ENCODE results near the gene FYN.
"Not testable (repeated sequence)": the region's sequence is repeated elsewhere in the genome, so short reads cannot be mapped to it uniquely, and the experiment has no call there.

Gene FYN

DNA sequence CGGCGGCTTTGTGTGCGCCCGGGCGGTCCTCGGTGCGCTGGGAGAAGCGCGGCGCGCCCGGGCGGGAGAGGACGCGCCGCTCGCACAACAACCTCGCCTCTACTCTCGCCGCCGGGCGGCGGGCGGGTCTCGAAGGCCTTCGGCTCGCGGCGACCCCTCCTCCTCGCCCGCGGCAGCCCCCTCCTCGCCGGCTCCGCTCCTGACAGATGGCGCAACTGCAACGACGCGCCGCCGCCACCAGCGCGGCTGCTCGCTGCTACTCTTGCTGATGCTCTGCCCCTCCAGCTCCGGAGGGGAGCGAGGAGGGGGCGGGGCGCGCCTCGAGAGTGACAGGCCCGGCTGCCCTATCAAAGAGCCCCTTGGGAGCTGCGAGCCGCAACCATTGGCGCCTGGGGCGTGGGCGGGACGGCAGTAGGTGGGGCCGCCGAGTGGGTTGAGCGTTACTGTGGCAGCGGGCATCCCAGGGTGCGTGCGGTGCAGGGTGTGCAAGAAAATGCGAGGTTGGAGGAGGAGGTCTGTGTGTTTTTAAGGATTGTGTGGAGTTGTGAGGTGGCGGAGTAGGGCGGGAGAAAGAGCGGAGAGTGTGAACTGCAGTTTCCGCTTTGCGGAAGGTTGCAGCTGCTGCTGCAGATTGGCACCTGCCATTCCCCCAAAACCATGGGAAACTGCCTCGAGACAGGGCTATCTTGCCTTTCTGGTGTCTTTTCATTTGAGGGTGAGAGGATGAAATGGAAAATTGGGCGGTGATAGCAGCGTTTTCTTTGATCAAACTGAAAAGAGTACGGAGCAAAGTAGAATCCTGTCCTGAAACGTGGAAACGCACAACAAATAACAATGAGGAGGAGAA lies at the start of gene FYN:
TSS of gene FYN (minus strand) at position 275 of the 847 bp plus-strand sequence. CDS start 153,401 bp downstream, outside the sequence.
- DNase-seq = peak; percentile 99

DNA sequence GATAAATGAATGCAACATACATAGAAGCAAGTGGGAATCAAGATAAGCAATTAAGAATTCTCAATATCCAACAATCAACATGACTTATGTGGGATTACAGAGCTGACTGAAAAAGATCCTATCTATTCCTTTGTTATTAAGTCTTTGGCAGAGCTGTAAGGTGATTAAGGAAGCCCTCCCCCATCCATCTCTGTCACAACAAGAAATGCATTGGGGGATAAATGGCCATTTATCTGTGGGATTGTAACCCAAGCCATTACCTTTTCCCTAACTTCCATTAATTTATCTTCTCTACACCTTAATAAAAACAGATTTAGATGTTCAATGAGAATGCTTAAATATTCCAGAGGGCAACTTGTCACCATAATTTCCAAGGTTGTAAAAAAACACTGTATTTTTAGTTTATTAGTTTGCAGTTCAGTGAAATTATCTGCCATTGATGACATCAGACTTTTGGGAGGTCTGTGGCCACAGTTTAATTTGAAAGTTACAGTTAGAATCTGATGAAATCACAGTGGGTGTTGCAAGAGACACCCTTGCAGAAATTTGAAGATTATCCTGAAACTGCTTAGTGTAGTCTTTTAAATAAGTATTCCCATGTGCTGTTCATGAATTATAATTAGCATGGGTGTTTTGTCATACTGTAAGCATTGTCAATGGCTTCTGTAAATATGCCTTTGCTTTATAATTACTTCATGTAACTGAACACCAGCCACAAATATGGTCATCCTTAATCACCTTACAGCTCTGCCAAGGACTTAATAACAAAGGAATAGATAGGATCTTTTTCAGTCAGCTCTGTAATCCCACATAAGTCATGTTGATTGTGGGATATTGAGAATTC lies 49.4 kb upstream of the FYN start:
- peak; percentile 22 for DNase-seq

DNA sequence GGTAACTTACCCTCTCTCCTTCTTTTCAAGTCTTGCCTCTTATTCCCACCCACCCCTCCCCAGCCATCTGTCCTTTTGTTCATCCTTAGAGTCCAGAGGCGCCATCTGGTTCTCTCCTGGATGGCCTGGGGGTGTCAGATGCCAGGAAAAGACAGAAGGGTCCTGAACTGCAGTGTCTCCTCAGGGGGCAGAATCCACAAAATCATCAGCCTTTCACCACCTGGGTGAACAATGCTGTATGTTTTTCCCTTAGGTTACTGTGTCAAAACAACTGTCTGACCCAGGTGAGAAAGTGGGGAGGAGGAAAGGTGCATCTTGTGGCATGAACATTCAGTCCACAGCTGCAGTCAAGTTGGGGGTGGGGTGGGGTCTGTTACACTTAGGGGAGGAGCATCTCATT lies 47.9 kb upstream of the FYN start:
- no peak for DNase-seq

DNA sequence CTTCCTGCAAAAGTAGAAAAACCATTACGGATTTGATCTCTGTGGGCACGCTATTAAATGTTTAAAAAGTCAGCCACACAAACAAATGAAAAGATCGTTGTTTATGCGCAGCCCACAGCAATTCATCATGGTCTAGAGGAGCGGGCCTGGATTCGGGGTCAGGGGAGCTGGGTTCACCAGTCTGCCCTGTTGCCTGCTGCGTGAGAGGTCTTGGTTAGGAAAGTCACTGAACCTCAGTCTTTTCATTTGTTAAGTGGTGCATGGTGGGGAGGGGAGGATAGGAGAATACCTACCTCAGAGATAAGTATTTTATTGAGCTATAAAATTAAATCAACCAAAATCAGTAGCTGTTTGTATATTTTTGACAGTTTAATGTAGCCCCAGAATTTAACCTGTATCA lies 47.3 kb upstream of the FYN start:
- no peak for DNase-seq

DNA sequence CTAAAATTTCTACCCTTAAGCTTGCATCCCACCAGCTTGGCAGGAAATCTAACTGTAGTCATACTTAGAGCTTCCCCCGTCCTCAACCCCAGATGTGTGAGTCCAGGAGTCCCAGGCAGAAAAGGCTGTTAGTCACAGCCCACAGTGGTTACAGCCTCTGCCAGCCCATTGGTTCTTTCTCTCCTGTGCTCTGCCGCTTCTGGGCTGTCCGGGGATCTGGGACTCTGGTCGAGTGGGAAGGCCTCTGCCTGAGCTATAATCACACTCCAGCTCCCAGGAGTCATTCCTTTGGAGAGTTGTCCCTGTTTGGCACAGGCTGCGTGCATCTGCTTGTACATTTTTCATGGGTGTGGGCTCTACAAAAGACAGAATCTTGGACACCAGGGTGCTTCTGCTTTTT lies 45.6 kb upstream of the FYN start:
- DNase-seq = no peak

DNA sequence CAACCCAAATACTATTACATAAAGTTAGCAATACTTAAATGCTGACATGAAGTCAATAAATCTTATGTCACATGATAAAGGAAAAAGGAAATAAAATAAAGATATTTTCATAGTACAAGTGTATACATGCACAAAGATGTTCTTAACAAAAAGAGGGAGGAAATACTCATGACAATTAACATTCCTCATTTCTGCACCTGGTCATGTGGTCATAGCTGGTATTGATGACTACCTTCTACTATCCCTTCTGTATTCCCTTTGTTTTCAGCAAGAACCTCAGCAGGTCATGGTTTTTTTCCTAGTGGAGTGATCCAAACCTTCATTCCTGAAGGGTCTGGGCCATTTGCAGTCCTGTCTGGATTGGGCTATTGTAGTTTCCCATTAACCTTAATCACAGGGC lies 43.5 kb upstream of the FYN start:
- DNase-seq = no peak

DNA sequence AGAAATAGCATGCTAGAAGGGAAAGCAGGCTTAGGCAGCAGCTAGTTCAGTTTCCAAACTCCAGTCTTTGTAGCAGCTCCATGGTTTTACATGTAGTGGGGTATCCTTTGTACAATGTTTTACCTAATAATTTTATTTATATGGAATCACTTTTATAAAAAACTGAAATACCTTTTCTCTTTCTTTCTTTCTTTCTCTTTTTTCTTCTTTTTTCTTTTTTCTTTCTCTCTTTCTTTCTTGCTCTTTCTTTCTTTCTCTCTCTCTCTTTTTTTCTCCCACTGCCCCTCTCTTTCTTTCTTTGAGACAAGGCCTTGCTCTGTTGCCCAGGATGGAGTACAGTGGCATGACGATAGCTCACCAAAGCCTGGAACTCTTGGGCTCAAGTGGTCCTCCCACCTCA lies 41.4 kb upstream of the FYN start:
- no peak for DNase-seq

DNA sequence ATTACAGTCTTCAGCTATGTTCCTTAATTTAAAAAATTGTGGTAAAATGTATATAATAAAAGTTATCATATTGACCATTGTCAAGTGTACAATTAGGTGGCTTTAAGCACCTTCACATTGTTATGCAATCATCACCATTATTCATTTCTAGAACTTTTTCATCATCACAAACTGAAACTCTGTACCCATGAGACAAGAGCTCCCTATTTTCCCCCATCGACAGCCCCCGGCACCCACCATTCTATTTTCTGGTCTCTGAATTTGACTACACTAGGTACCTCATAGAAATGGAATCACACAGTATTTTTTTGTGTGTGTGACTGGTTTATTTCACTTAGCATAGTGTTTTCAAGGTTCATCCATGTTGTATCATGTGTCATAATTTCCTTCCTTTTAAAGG lies 39.7 kb upstream of the FYN start:
- DNase-seq = peak; percentile 22

DNA sequence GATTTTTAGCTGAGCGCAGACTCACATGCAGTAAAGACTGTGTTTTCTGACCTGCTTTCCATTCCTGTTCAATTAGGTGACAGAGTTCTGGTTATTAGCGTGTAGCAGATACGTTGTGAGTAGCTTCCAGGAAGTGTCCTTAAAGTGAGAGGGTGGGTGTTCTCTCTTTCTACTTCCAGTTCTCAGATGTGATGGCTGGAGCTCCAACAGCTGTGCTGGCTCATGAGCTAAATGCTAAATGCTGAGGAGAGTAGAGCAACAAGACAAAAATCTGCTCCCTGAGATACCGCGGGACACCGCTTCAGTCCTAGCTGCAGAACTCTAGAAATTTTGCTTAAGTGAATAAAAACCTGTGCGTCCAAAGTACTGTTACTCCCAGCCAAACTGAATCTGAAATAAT lies 38.2 kb upstream of the FYN start:
- DNase-seq = no peak

DNA sequence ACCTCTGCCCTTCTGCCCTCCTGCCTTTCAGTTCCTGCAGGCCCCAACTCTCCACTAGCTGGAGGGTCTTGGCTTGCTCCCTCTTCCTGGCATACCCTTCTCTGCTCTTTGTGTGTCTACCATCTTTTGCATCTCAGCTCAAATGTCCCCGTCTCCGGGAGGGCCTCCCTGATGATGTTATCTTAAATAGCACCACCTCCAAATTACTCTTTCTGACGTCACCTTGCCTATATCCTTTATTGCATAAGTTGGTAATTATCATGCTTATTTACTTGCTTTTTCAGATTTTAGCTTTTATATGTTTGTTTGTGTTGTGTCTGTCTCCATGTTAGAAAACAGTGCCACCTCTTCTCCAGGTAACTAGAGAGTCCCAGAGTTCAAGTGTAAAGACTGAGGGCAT lies 36.0 kb upstream of the FYN start:
- no peak for DNase-seq

DNA sequence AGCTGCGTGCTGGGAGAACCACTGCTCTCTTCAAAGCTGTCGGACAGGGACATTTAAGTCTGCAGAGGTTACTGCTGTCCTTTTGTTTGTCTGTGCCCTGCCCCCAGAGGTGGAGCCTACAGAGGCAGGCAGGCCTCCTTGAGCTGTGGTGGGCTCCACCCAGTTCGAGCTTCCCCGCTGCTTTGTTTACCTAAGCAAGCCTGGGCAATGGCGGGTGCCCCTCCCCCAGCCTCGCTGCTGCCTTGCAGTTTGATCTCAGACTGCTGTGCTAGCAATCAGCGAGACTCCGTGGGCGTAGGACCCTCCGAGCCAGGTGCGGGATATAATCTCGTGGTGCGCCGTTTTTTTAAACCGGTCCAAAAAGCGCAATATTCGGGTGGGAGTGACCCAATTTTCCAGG lies 35.1 kb upstream of the FYN start:
- not testable (repeated sequence) for DNase-seq

DNA sequence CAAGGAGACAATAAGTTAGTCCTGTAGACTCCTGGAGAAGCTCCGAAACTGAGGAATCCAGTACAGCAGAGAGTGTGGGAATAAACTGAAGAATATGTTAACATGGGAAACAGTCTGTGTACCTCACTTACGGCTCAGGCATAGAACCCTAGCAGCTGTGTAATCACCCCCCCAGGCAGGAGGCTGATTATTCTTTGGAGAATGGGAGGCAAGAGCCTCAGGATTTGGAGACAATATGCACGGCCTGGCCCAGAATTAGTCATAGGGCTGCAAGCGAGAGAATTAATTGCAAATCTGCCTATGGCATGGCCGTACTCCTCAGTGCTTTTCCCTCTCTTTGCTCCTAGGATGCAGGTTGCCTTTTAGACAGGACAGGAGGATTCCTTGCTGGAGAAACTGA lies 27.5 kb upstream of the FYN start:
- DNase-seq = no peak

DNA sequence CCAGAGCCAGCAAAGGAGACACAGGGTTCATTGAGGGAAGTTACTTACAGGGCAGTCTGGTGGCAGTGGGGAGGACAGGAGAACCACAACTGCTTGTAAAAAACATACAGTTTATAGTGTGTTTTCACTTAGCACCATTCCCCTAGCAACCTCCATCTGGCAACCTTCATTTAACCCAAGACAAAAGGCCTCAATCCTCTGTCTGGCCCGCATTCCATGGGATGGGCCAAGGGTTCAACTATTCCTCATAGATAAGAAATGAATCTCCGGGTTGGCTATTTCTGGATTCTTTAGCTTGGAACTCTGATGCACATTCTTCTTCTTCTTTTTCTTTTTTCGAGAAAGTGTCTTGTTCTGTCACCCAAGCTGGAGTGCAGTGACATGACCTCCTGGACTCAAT lies 26.3 kb upstream of the FYN start:
- DNase-seq = no peak

DNA sequence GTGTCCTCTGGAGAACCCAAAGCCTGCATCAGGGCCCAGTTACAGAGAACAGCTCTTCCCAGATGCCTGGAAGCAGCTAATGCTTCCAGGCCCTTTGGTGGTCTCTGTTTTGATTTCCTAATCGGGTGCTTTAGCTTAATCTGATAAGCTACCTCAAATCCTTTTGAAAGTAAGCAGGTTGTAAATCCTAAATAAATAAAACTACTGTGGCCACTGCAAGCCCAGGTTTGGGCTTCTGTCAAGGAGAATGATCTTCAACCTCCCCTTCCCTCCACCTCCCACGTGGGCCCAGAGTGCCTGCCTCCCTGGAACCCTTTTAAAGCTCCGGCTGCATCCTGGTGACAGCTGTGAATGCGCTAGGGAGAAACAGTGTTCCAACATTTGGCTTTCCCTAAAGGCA lies 25.2 kb upstream of the FYN start:
- DNase-seq = no peak

DNA sequence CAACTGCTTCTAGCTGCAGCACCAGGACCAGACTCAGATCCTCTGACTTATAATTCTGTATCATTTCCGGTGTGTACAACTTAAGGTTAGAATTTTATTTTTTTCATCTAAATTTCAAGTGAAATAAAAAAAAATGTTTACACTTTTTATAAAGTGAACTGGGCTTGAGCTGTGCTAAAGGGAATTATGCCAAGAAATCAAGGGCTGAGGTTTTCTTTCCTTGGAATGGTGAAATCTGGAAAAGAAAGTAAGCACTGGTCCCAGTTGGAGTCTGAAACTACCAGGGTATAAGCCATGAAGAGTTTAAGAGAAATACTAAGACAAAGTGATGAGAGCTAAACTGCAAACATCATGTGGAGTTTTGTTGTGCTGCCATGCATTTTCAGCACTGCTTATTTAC lies 21.7 kb upstream of the FYN start:
- DNase-seq = no peak

DNA sequence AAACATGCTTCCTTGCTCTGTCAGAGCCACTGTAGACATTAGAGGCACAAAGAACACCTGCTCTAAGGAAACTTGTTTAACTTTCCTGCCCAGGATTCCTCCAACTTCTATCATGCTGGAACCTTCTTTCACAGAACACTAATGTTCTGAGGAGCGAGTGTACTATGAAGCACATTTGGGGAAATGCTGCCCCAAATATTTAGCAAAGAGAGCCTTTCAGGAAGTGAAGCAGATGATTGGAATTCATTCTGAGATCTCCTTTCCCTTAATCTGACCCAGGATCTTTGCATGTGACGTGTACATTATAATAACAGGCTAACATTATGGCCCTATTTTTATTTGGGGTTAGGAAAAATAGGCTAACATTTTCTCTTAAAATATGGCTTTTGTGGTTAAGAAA lies 21.0 kb upstream of the FYN start:
- no peak for DNase-seq

DNA sequence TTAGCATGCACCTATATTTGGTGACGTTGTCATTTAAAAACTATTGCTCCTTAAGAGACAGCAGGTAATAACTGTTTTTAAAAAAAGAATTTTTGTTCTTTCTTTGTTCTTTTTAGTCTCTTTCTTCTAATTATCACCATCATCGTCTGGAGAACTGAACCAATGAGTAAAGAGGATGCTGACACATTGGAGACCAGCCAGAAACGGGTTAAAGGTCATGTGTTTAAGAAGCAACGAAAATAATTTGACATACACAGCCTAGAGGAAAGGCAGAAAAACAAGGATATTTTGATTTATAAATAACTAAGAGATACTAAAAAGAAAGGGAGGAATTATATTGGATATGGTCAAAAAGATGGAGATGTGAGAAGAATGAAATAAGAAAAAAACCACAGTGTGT lies 19.2 kb upstream of the FYN start:
- DNase-seq = no peak

DNA sequence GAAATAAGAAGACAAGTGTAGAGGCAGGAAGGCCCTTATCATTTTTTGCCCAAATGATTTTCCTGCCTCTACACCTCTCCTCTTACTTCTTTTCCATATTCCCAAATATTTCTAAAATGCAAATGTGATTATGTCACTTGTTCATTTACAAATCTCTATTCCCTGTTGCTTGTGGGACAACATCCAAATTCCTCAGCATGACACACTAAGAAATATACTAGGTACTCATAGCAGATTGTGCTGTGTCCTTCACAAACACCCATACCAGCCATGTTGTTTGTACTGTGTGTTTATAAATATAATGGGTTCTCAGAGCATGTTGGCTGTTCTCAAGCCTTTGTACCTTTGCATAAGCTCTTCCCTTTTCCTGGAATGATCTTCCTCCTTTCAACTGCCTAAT lies 17.7 kb upstream of the FYN start:
- no peak for DNase-seq

DNA sequence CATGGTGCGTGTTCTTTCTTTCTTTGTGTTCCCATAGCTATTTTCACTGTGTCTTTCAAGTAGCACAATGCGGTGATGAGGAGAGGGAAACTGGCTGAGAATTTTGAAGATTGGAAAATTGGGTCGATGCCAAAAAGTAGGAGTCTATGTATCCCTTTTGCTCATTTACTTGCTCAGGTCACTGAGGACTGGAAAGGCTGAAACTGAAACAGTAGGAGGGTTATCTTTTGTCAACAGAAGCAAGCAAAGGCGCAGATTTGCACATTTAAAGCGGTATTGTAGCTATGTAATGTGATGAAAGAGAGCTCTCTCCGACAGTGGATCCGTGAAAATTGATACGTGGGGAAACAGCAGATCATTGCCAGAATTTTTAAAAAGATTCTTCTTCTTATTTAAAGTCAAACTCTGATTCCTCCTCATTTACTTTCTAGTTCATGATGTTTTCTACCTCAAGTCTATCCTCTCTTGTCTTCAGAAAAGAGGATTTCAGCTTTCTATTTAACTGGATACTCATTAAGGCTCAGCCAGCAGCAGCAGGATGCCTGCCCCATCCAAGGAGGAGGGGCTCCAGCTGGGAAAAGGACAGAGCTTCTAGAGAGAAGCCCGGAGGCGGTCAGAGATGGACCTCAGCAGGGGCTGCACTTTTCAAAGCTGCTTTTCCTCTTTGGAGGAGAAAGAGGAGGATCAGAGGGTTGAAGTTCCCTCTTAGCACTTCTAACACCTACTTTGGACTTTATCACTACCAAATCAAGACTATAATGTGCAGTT lies 15.9 kb upstream of the FYN start:
- no peak for DNase-seq

DNA sequence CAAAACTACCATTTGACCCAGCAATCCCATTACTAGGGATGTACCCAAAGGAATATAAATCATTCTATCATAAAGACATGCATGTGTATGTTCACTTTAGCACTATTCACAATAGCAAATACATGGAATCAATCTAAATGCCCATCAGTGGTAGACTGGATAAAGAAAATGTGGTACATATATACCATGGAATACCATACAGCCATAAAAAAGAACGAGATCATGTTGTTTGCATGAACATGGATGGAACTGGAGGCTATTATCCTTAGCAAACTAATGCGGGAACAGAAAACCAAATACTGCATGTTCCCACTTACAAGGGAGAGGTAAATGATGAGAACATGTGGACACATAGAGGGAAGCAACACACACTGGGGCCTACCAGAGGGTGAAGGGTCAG lies 13.5 kb upstream of the FYN start:
- DNase-seq = not testable (repeated sequence)

DNA sequence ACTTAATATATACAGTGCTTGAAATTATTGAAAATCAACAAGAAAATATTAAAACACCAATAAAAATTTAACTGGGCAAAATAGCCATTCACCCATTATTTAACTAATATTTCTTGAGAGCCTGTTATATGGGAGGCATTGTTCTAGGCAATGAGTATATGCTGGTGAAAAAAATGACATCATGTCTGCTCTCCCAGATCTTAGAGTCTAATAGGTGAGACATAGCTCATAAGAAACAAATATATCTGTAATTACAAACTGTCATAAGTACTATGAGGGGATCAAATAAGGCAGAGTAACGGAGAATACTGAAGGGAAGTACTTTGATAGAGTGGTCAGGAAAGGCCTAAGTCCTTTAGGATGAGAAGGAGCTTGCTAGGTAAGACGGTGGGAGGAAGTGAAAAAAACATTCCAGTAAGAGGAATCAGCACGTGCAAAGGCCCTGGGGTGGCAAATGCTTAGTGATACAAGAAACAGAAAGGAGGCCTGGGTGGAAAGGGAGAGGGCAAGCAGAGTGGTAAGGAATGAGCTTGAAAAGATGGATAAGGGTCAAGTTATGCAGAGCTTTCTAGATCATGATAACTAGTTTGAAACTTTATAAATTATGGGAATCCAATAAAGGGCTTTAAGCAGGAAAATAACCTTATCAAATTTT lies 12.2 kb upstream of the FYN start:
- DNase-seq = no peak

DNA sequence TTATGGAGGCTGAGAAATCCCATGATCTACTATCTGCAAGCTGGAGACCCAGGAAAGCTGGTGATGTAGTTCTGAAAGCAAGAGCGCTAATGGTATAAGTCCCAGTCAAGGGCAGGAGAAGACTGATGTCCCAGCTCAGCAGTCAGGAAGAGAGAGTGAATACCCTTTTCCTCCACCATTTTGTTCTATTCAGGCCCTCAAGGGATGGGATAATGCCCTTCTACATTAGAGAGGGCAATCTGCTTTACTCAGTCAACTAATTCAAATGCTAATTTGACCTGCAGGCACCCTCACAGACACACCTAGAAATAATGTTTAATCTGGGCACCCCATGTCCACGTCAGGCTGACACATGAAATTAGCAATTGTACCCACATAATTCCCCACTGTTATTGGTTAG lies 10.8 kb upstream of the FYN start:
- no peak for DNase-seq

Data from activated CD4-positive, alpha-beta T cell treated with anti-CD3 and anti-CD28 coated beads, Interleukin-2, Interleukin-6, amounts not matched to agents 100 ng/mL and 50 ng/mL, durations not matched to agents 16 hours and 8 hours (primary cell).